UCSD-AML1 (cell line): ENCODE measurements around the gene TGDS.
"Not testable (repeated sequence)": the region's sequence is repeated elsewhere in the genome, so short reads cannot be mapped to it uniquely, and the experiment has no call there.

Experiments used
- DNase-seq: peaks from one replicate; lab custom pipeline; 2025; ENCODE audit not compliant: unreplicated experiment; lab: John Stamatoyannopoulos, UW

TGDS gene

DNA sequence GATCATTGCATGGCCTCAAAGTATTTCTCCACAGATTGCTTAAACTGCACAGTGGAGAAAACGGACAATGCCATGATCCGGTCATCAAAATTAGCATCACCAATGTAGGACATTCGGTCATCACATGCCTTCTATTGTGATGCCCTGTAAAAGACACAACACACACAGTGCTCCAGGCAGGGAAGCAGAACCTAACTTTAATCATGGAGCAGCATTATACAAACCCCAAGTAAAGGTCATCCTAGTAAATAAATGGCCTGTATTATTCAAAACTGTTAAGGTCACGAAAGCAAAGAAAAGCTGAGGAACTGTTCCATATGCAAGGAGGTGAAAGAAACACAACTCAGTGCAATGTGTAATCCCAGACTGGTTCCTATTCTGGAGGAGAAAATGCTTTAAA is 42.2 kb downstream of the TGDS start:
- DNase-seq = no peak

DNA sequence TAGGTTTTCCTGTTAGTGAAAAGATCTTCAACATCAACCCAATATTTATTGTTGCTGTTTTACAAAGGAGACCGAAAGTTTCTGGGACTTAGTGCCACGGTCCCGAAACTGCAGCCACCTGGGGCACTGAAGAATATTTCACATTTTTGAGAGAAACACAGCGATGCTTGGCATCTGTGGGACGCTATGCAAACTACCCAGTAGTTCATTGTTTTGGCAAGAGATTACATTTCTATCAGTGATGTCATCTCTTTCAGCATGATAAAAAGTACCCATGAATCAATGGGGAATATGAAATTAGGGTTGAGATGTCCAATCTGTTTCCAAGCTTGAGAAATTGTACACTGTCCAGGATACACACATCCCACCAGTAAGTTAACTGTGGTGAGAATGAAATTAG is 43.9 kb downstream of the TGDS start:
- DNase-seq = no peak

DNA sequence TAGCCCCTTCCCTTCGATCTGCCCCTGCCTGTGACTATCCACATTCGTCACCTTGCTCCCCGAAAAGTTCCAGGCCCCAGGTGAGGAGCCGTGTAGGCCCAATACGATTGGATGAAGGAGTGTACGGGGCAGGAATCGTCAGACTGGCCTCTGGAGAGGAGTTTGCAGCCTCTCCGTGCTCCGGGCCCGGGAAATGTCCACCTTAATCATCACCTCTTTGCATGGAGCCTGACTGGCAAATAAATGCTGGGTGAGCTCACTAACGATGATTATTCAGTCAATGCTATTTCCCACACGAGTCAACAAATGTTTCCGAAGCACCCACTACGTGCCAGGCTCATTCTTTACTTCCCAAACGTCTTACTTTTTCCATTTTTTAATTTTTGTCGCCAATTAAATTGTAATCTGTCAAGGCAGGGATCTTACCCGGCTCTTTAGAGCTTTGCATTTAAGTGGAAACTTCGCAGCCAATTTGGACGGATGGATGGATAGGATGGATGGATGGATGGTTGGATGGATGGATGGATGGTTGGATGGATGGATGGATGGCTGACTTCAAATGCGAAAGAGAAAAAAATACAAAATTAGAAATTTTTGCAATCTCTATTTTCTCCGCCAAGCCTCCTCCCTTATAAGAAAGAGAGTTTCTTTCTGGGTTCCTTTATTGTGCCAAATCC is 45.8 kb downstream of the TGDS start:
- DNase-seq = no peak

DNA sequence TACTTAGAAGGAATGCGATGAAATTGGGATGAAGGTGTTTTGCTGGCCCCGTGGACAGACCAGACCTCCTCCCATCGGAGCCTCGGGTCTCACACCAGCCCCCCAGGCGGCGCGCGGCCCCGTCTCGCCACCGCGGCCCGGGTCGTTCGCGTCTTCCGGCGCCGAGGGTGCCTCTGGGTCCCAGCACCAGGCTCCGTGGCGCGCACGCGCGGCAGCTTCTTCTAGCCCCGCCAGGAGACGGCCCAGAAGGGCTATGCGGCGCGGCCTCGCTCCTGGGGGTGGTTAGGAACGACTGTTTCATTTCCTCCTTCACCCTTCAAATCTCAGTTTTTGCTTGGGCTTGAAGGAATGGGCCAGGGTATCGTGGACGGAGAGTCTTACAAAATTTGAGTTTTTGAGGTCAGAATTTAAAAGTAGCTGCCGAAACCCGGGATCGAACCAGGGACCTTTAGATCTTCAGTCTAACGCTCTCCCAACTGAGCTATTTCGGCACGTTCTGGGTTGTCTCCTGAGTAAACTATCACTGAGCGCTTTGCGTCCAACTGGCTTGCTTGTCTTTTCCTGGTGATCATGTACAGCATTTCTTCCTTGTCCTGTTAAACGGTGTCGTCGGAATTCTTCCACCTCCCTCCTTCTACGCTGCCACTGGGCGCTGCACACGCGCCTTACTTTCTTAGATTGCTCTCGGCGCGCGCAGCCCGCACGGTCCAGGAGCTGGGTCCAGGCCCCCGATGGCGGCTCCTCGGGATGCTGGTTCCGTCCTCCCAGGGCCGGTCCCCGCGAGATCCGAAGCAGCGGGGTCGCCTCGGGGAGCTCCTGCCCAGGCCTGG is 46.5 kb downstream of the TGDS start:
- DNase-seq = peak; percentile 98

DNA sequence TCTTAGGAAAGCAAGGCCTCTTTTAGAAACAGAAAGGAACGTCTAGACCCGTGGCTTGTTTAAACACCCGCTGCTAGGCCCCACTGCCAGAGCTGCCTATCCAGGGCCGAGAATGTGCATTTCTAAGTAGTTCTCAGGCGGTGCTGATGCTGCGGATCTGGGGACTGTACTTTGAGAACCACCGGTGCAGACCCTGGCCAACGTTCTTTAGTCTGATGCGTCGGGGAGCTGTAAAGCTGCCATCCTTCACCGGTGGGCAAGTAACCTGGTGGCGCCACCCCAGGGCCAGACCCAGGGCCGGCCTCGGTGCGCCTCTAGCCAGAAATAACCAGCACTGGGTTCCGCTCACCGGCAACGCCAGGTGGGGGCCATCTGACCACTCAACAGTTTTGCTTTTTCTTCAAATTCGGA is 47.1 kb downstream of the TGDS start:
- no peak for DNase-seq

DNA sequence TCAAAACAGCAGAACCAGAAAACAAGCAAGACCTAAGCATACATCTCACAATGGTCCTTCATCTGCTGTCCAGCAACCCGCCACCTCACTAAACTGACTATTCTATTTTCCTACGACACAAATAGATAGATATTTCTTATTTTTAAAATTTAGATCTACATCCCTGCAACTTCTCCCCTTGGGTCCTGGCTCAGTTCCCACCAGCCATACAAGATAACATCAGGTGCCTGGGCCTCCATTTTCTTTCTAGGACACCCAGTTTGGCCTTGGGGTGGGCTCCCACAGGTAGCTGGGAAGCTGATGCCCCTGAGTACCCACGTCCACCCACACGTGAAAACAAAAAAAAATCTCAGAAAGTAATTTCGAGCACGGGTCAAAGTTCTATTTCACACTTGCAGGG is 47.6 kb downstream of the TGDS start:
- DNase-seq = no peak

DNA sequence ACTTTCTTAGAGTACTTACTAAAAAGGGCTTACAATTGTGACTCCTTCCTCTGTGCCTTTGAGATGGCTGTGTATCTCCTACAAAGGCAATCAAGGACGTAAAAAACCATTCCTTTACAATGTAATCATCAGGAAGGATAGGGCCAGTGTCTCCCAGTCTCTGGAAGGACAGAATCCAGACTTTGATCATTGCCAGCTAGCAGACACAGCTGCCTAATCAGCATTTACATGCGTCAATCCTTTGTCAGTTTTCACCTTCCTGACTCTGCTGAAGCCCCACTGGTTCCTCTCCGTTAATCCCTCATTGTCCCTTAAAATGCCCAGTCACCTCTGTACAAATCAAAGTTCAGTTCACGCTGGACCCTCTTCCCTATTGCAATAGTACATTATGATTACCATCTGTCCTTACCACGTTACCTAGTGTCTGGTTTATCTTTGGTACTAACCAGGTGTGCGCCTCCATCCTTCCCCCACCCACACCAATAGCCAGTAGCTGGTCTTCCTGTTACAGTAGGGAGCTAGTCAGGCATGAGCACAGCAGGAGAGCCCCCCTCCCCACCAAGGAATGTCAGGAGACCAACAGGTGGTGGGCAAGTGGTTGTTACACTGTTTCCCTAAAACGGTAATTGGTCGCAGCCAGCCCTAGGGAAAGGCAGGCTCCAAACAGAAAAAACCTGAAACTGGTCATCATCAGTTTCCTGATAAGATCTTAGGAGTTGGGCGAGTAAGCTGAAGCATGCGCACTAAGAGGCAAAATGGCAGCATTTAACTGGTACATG is 49.7 kb downstream of the TGDS start:
- DNase-seq = no peak

DNA sequence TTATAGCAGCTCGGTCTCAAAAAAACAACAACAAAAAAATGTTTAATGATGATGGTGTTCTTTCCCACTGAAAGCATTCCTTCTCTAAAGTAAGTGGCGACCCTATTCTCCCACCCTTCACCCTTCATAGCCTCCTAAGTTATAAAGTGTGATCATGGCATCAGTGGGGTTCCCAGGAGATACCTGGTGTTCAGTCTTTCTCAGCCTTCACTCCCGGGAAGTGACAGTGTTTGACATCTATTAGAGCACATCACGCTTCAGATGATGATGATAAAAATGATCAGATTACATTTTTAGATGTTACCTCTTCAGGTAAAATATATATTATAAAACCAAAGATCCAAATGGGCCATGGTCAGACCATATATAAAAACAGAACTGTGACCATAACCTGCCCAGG is 51.0 kb downstream of the TGDS start:
- no peak for DNase-seq

DNA sequence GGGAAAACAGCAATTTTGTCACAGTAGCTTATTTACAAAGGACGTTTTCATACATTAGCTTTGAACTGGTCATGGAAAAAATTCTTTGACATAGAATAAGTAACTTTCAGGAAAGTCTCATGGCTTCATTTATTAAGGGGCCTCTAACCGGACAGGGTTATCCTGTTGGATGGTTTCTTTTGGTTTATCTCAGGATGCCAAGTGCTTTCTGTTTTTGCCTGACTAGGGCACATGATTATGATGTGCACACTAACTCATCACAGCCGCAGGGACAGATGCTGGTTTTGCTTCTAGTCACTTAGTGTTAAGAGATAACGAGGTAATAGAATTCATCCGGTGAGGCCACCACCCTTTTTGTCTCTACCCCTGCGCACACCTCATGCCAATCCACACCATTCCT is 53.0 kb downstream of the TGDS start:
- DNase-seq = no peak

DNA sequence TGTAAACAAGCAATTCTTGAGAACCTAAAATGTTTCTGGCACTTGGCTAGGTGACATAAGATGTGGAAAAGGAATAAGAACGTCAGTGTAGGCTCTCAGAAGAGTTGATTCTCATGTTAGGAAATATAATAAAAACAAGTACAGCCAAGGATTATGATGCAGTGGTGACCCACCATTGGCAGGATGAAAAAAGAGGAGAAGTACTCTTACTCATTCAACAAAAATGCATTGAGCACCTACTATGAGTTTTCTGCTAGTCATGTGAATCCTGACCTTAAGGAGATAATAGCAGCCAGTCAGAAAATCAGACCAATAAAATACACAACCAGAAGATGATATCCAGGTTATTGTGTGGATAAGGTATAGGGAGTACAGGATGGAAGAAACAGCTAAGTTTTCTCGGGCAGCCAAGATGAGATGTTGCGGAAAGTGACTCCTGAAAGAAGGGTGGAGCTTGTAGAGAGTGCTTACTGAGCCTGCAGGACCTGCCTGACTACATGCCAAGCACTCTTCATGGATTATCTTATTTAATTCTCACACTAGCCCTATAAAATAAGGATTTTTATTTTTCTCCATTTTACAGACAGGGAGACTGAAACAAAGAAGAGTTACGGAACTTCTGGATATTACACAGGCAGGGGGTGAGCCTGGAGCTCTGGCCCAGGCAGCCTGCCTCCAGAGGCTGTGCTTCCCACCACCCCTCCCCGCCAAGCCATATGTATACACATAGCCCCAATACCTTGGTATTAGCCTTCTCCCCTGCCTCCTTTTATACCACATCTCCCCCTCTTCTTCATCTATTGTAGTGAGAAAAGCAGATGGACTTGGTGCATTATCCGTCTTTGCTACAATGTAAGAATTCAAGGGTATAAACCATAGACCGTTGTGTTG is 58.0 kb downstream of the TGDS start:
- no peak for DNase-seq

DNA sequence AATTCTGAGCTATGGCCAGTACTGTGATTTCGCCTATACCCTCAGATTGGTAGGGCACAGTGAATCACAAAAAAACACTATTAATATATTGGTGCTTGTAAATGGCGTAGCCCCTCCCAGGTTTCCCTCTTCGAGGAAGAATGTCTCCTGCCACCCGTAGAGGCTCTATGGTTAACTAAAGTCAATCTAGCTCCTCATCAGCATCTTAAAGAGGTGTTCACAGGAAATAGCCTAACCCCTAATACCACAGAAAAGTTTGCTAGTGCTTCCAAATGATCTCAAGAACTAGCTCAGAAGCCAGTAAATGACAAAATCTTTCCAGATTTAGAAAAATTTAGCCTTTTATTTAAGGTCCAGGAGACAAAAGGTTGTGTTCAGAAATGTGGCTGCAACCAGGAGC is 60.2 kb downstream of the TGDS start:
- no peak for DNase-seq

DNA sequence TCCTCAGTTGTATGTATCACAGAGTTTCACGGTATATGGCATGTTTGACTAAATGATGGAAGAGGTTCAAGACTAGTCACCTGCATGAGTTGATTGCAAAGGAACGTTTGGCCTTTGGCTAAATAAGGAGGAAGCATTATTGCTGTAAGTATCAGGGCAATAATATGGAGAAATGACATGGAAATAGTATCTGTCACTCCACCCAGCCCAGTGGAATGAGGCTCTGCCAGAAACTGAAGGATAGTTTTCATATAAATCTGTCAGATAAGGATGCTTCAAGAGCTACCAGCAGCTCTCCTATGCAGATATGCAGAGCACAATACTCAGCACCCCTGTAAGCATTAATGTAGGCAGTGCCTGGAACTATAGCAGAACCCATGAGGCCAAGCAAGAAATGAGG is 60.7 kb downstream of the TGDS start:
- DNase-seq = no peak

DNA sequence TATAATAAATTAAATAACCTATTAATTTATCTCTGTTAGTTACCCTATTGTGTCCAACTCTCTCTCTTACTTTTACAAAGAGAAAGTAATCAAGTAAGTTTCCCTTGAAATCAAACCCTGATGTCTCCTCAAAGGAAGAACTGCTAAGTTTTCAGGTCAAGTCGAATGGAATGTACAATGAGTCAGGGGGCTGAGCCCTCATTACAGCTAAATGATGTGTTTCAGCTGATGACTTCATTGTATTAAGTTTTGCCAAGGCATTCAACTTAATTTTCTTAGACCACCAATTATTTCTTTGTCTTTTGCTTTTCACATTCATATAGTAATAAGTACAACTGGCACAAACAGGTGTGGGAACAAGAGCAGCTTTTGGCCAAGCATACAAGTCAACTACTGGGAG is 61.8 kb downstream of the TGDS start:
- DNase-seq = no peak

DNA sequence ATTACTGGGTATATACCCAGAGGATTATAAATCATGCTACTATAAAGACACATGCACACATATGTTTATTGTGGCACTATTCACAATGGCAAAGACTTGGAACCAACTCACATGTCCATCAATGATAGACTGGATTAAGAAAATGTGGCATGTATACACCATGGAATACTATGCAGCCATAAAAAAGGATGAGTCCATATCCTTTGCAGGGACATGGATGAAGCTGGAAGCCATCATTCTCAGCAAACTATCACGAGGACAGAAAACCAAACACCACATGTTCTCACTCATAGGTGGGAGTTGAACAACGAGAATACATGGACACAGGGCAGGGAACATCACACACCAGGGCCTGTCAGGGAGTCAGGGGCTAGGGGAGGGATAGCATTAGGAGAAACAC is 63.7 kb downstream of the TGDS start:
- not testable (repeated sequence) for DNase-seq

DNA sequence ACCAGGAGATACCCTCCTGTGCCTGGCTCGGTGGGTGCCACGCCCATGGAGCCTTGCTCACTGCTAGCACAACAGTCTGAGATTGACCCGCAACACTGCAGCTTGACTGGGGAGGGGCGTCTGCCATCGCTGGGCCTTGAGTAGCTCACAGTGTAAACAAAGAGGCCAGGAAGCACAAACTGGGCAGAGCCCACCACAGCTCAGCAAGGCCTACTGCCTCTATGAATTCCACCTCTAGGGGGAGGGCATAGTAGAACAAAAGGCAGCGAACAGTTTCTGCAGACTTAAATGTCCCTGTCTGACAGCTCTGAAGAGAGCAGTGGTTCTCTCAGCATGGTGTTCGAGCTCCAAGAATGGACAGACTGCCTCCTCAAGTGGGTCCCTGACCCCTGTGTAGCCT is 69.0 kb downstream of the TGDS start:
- not testable (repeated sequence) for DNase-seq

DNA sequence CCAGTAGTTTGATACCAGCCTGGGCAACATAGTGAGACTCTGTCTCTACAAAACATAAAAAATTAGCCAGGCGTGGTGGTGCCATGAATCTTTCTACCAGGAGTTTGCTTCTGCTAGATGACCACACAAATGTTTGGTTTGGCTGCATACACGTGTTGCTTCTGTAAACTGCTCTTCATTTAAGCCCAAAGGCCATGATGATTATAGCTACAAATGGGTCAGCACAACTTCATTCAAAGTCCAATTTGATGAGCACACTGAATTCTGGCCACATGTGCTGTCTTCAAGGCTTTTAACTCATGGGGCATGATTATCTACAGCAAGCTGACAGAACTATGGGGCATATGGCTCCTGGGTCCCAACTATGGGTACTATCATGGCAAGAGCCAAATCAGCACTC is 70.2 kb downstream of the TGDS start:
- no peak for DNase-seq

DNA sequence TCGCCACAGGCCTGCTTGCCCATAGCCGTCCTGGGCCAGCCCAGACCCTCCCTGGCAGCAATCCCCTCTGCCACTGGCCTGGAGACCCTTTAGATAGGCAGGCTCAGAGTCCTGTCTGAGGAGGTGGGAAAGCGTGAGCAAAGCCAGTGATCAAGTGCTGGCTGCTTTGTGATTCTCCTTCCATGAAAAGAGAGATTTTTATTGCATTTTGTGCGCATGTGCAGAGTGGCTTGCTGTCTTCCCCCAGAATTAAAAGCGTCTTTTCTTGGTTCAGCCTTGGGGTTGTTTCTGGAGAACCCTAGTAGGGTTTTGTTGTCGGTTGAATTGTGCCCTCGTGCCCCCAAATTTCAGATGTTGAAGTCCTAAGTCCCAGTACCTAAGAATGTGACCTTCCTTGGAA is 71.5 kb downstream of the TGDS start:
- no peak for DNase-seq
